SJSA1 (cell line): Measurements from ENCODE around the gene PCDHGA1. TPM values are rescaled to one million over a fixed set of nuclear protein-coding genes. Genes with fewer than 3 reads are reported as not detected.
"Not testable (repeated sequence)": the region's sequence is repeated elsewhere in the genome, so short reads cannot be mapped to it uniquely, and the experiment has no call there.

Experiments
- DNase-seq, 2 experiments: peaks; one replicate each; pipeline ENCODE4 v3.0.0-alpha.2; 2015 to 2020; ENCODE audit warnings: low spot score in 2 of 2, low read depth in 1 of 2
- H3K27ac ChIP-seq: fragments of 250-450 bp; sonication (Bioruptor Pico); 2 replicates; pipeline ENCODE4 v1.5.1; 2020; ENCODE audit warnings: mild to moderate bottlenecking, moderate library complexity
- H3K27me3 ChIP-seq: fragments of 250-450 bp; sonication (Bioruptor Pico); replicated peaks from 2 replicates; pipeline ENCODE4 v1.5.1; 2020; ENCODE audit warnings: mild to moderate bottlenecking, moderate library complexity
- H3K36me3 ChIP-seq: fragments of 250-450 bp; sonication (Bioruptor Pico); 2 replicates; pipeline ENCODE4 v1.5.1; 2020; ENCODE audit warnings: mild to moderate bottlenecking
- H3K4me1 ChIP-seq: fragments of 250-450 bp; sonication (Bioruptor Pico); replicated peaks from 2 replicates; pipeline ENCODE4 v1.6.1; 2021; ENCODE audit warnings: mild to moderate bottlenecking
- H3K4me3 ChIP-seq: fragments of 250-450 bp; sonication (Bioruptor Pico); 2 replicates; pipeline ENCODE4 v1.5.1; 2020; ENCODE audit warnings: mild to moderate bottlenecking
- H3K9me3 ChIP-seq: fragments of 250-450 bp; sonication (Bioruptor Pico); replicated peaks from 2 replicates; pipeline ENCODE4 v1.5.1; 2020; ENCODE audit warnings: mild to moderate bottlenecking
- total RNA-seq: library from RNA; depleted of rRNA; stranded (reverse); fragments of >200 nt; shearing (Covaris generic); gene quantifications from 2 replicates; pipeline ENCODE4 v1.2.3, GENCODE V29; 2014; rRNA removed

Gene PCDHGA1
- total RNA-seq, result 2.2 and 3.1 TPM in 2 replicates

- peaks cover 10% of the 10 kb centered on the region for H3K9me3 ChIP-seq
- no peak within 1 kb of the TSS for H3K27ac ChIP-seq
- H3K27me3 ChIP-seq, result no peaks in the 10 kb centered on the region
- H3K36me3 ChIP-seq, result no peaks in the 10 kb centered on the region
- H3K4me1 ChIP-seq, result 0 out of 2 replicates have a peak, but pooled peaks cover 3% of the 10 kb centered on the region
- H3K4me3 ChIP-seq, result peak within 1 kb of the TSS; percentile 20
- DNase-seq, result no peak
These were observed at the start of gene PCDHGA1 for GRCh38 chr5:141330299-141331080. Gene PCDHGA1, plus strand, starts transcription at chr5:141330514.

DNA sequence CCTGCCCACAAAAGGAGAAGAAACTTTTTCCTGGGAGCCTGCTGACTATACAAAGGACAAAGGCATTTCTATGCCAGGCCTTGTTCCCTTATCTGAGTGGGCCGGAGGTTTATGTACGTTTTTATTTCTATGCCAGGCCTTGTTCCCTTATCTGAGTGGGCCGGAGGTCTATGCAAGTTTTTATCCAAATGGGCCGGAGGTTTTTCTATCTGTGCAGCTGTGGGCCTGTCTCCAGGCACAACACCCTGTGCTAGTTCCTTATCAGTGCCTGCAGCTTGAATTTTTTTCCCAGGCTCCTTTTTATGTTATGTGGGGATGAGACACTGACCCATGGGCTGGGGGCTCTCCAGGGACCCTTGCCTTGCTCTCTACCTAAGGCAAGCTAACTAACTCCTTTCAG, 31.9 kb upstream of the PCDHGA1 start:
- H3K27ac ChIP-seq, result no peak overlapping the region
- H3K9me3 ChIP-seq, result peaks cover 37% of the 10 kb centered on the region
- DNase-seq, result no peak
- no peaks in the 10 kb centered on the region for H3K36me3 ChIP-seq
- no peak overlapping the region for H3K4me3 ChIP-seq
- H3K27me3 ChIP-seq, result no peaks in the 10 kb centered on the region
- no peaks in the 10 kb centered on the region for H3K4me1 ChIP-seq

DNA sequence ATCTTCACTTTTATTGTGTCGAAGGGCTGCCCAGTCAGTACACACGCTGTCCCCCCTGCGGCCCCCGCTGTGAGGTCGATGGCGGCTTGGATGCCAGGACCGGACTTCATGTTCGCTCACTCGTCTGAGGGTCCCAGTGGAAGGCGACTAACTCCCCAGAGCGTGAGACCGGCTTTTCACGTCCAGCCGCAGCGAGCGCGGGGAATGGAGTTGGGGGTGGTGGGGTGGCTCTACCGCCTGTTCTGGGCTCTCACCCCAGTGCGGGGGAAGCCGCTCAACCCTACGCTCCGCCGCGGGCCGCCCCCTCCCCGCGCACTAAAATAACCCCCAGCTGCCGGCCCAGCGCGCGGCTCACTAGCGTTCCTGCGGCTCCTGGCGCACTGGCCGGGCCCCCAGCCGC, 26.6 kb upstream of the PCDHGA1 start, which contains the start of gene SLC25A2:
SLC25A2 (minus strand) TSS at position 294 of the 400 bp plus-strand sequence; CDS start at position 110, 184 bp downstream.
- no peaks in the 10 kb centered on the region for H3K4me1 ChIP-seq
- H3K27me3 ChIP-seq, result no peaks in the 10 kb centered on the region
- no peak within 1 kb of the TSS for H3K27ac ChIP-seq
- H3K4me3 ChIP-seq, result no peak within 1 kb of the TSS
- DNase-seq, result no peak
- H3K36me3 ChIP-seq, result no peaks in the 10 kb centered on the region
- peaks cover 41% of the 10 kb centered on the region for H3K9me3 ChIP-seq

DNA sequence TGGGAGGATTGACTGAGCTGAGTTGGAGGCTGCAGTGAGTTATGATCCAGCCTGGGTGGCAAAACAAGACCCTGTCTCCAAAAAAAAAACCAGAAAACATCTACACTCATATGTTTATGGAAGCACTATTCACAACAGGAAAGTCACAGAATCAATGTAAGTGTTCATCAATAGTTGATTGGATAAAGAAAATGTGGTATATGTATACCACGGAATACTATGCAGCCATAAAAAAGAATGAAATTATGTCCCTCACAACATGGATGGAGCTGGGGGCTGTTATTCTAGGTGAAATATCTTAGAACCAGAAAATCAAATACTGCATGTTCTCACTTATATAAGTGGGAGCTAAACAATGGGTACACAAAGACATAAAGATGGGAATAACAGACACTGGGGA, 23.7 kb upstream of the PCDHGA1 start:
- Histone ChIP-seq H3K27me3 (no peaks in the 10 kb centered on the region), H3K9me3 (peaks cover 50% of the 10 kb centered on the region), H3K4me1 (no peaks in the 10 kb centered on the region), H3K4me3 (no peak overlapping the region), H3K36me3 (no peaks in the 10 kb centered on the region), H3K27ac (no peak overlapping the region)
- no peak for DNase-seq

DNA sequence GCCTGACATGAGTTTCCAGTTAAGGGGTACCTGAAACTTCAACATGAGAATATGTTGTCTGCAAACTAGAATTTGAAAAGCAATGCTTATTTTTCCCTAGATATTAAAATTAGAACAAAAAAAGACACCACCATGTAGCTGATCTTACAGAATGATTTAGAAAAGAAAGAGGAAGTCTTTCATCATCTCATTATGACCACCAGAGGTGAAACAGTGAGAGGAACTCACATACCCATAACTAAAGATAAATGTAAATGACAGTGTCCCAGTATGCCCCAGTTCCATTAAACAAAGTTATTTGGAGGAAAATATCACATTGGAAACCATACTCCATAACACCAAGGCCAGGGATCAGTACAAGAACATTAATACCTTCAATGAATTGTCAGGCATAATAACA, 16.6 kb upstream of the PCDHGA1 start:
- DNase-seq, result no peak
- Histone ChIP-seq H3K9me3 (peaks cover 36% of the 10 kb centered on the region), H3K4me1 (no peaks in the 10 kb centered on the region), H3K4me3 (no peak overlapping the region), H3K27ac (no peak overlapping the region), H3K27me3 (no peaks in the 10 kb centered on the region), H3K36me3 (peaks cover 60% of the 10 kb centered on the region)

- H3K27ac ChIP-seq, DNase-seq, H3K4me1 ChIP-seq, H3K4me3 ChIP-seq, H3K27me3 ChIP-seq: not testable (repeated sequence)
- Histone ChIP-seq H3K36me3 (peaks cover 80% of the 10 kb centered on the region), H3K9me3 (peaks cover 36% of the 10 kb centered on the region)
These were observed 13.4 kb upstream of the PCDHGA1 start for GRCh38 chr5:141316963-141317362.

DNA sequence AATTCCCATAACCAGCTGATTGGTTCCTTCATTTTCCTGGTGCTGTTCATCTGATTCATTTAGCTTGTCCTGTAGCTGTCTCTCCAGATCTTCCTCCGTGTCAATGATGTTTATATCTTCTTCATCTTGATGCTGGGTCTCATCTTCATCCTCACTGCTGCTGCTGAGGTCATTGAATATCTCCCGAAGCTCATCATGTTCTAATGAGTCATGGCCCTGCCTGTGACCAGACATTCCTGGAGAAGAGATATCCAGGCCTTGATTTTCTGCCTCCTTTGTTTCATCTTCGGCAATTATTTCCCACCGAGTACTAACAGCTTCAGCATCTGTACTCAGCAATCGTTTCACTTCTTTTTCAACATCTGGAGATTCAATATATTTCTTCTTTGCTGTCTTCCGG, 11.1 kb upstream of the PCDHGA1 start:
- DNase-seq, result peak in 1 of 2 experiments; percentile 13
- Histone ChIP-seq H3K4me1 (no peaks in the 10 kb centered on the region), H3K27me3 (no peaks in the 10 kb centered on the region), H3K4me3 (peak overlapping the region; percentile 70), H3K9me3 (peaks cover 29% of the 10 kb centered on the region), H3K27ac (no peak overlapping the region), H3K36me3 (peaks cover 64% of the 10 kb centered on the region)

DNA sequence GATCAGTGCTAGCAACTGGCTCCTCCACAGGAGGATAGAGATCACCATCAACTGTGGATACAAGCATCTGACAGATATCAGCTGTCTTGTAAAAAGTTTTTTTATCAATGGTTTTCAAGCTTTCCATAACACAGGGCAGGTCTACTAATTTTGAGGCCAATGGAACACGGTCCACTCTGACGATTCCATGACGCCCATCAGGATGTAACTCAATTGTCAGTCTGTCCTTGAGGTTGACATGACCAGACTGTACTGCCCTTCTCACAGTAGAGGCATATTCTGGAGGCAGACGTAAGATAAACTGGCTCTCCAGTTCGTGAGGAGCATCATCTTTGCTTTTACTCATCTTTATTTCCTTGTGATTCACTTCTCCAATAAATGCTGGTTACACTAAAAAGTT, 10.6 kb upstream of the PCDHGA1 start:
- H3K27me3 ChIP-seq, result no peaks in the 10 kb centered on the region
- no peaks in the 10 kb centered on the region for H3K4me1 ChIP-seq
- no peak for DNase-seq
- peak overlapping the region; percentile 70 for H3K4me3 ChIP-seq
- H3K9me3 ChIP-seq, result peaks cover 29% of the 10 kb centered on the region
- peaks cover 60% of the 10 kb centered on the region for H3K36me3 ChIP-seq
- H3K27ac ChIP-seq, result peak overlapping the region; percentile 94

GRCh38 chr5:141320225-141321169, 9.8 kb upstream of the PCDHGA1 start, which contains the start of gene TAF7:
Gene TAF7, minus strand, starts transcription at chr5:141320784. Its CDS starts 740 bp downstream, at chr5:141320044.
- DNase-seq, result peak; percentile 96 to 97
- Histone ChIP-seq H3K4me3 (peak within 1 kb of the TSS; percentile 70), H3K27me3 (no peaks in the 10 kb centered on the region), H3K27ac (peak within 1 kb of the TSS; percentile 94), H3K9me3 (peaks cover 29% of the 10 kb centered on the region), H3K36me3 (peaks cover 52% of the 10 kb centered on the region), H3K4me1 (no peaks in the 10 kb centered on the region)

DNA sequence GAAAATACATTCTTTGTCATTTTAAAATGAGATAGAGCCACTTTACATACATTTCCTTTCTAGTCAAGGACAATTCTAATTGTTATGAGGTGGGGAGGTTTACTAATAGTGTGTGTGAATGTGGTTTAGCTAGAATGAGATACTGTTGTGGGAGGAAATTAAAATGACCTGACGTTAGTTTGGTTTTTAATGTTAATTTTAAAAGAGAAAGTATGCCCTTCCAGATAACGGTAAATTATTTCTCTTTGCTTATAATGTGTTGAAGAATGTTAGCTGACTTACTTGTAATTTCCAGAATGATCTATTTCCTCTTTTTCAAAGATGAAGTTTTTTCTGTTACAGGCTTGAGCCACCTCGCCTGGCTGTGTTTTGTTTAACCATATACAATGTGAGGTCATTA, 8.1 kb upstream of the PCDHGA1 start:
- H3K36me3 ChIP-seq, result peaks cover 34% of the 10 kb centered on the region
- H3K4me1 ChIP-seq, result 0 out of 2 replicates have a peak, but pooled peaks cover 3% of the 10 kb centered on the region
- H3K9me3 ChIP-seq, result peaks cover 23% of the 10 kb centered on the region
- DNase-seq, result no peak
- H3K27me3 ChIP-seq, result no peaks in the 10 kb centered on the region
- no peak overlapping the region for H3K4me3 ChIP-seq
- no peak overlapping the region for H3K27ac ChIP-seq

DNA sequence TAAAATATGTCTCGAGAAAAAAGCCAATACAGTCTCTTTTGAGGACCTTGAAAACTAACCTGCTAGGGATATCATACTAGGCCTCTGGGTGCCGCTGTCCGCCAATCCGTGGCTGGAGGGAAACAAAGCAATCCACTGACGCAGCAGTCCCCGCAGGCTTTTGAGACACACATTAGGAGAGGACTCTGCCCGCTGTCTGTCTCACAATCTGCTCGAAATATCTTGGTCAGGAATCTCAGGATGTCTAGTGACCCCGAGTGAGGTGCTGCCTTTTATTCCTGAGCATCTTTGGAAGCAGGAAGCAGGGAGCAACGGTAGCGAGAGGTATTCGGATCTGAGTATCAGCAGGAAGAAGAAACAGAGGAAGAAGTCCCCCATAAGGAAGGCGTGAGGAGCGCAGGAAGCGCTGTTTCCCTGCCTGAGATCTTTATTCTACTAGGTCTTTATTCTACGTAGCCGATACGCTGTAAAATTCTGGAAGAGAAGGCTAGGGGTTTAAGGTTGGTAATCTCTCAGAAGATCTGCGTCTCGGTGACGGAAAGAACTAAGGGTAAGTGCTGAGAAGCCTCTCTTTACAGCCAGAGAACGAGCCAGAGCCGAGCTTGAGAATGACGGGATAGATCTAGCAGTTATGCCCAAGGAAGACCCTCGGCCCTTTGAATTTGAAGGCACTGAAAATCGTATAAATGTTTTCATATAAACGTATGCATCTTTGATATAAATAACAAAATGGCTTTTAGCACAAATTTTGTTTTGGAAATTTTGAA, 4.0 kb upstream of the PCDHGA1 start:
- H3K36me3 ChIP-seq, result no peaks in the 10 kb centered on the region
- no peaks in the 10 kb centered on the region for H3K27me3 ChIP-seq
- H3K4me3 ChIP-seq, result peak overlapping the region; percentile 29
- peak; percentile 52 to 75 for DNase-seq
- peaks cover 2% of the 10 kb centered on the region; the same call in 1 of the 2 replicates for H3K9me3 ChIP-seq
- 0 out of 2 replicates have a peak, but pooled peaks cover 3% of the 10 kb centered on the region for H3K4me1 ChIP-seq
- 0 out of 2 replicates have a peak overlapping the region, but pooled peaks have one; percentile 5 for H3K27ac ChIP-seq

- no peak overlapping the region for H3K4me3 ChIP-seq
- peaks cover 10% of the 10 kb centered on the region for H3K9me3 ChIP-seq
- H3K27me3 ChIP-seq, result no peaks in the 10 kb centered on the region
- H3K4me1 ChIP-seq, result 0 out of 2 replicates have a peak, but pooled peaks cover 3% of the 10 kb centered on the region
- H3K27ac ChIP-seq, result no peak overlapping the region
- DNase-seq, result no peak
- no peaks in the 10 kb centered on the region for H3K36me3 ChIP-seq
These were observed 2.1 kb upstream of the PCDHGA1 start for GRCh38 chr5:141328231-141328630.

DNA sequence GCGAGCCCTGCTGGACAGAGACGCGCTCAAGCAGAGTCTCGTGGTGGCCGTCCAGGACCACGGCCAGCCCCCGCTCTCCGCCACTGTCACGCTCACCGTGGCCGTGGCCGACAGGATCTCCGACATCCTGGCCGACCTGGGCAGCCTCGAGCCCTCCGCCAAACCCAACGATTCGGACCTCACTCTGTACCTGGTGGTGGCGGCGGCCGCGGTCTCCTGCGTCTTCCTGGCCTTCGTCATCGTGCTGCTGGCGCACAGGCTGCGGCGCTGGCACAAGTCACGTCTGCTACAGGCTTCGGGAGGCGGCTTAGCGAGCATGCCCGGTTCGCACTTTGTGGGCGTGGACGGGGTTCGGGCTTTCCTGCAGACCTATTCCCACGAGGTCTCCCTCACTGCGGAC, 2.3 kb downstream of the PCDHGA1 start:
- H3K9me3 ChIP-seq, result peaks cover 10% of the 10 kb centered on the region
- not testable (repeated sequence) for H3K27me3 ChIP-seq, H3K4me3 ChIP-seq, H3K4me1 ChIP-seq, H3K27ac ChIP-seq, DNase-seq, H3K36me3 ChIP-seq
